Measurements from ENCODE around the gene RPS29. TPM values are rescaled to one million over a fixed set of nuclear protein-coding genes. Genes with fewer than 3 reads are reported as not detected.
"Not testable (repeated sequence)": the region's sequence is repeated elsewhere in the genome, so short reads cannot be mapped to it uniquely, and the experiment has no call there.

Gene RPS29
- polyA plus RNA-seq (ENCODE audit: insufficient read depth in 1 of 5, insufficient read length in 5 of 5, low replicate concordance in 1 of 5), result 1,000 to 10,000 TPM; 1,653 to 2,585 (median 1,859) TPM
- long read RNA-seq, donor 1, full-length matches to known transcripts, result 4,916 of 4,955 reads
- long read RNA-seq, donor 1, partial matches to known transcripts, result 39 of 4,955 reads
- long read RNA-seq, donor 1, other reads (novel, unspliced or antisense), result 0 of 4,955 reads
- long read RNA-seq, donor 2, full-length matches to known transcripts, result 1,605 of 1,605 reads
- long read RNA-seq, donor 2, partial matches to known transcripts, result 0 of 1,605 reads
- long read RNA-seq, donor 2, other reads (novel, unspliced or antisense), result 0 of 1,605 reads
- long read RNA-seq, donor 3, full-length matches to known transcripts, result 2,911 of 2,975 reads
- long read RNA-seq, donor 3, partial matches to known transcripts, result 58 of 2,975 reads
- long read RNA-seq, donor 3, other reads (novel, unspliced or antisense), result 6 of 2,975 reads
- long read RNA-seq, donor 4, full-length matches to known transcripts, result 2,394 of 2,409 reads
- long read RNA-seq, donor 4, partial matches to known transcripts, result 15 of 2,409 reads
- long read RNA-seq, donor 4, other reads (novel, unspliced or antisense), result 0 of 2,409 reads
- long read RNA-seq, donor 5, full-length matches to known transcripts, result 4,753 of 4,753 reads
- long read RNA-seq, donor 5, partial matches to known transcripts, result 0 of 4,753 reads
- long read RNA-seq, donor 5, other reads (novel, unspliced or antisense), result 0 of 4,753 reads
- long read RNA-seq, donor 6, full-length matches to known transcripts, result 3,514 of 3,528 reads
- long read RNA-seq, donor 6, partial matches to known transcripts, result 14 of 3,528 reads
- long read RNA-seq, donor 6, other reads (novel, unspliced or antisense), result 0 of 3,528 reads
- long read RNA-seq, donor 7, full-length matches to known transcripts, result 859 of 866 reads
- long read RNA-seq, donor 7, partial matches to known transcripts, result 7 of 866 reads
- long read RNA-seq, donor 7, other reads (novel, unspliced or antisense), result 0 of 866 reads
- long read RNA-seq, donor 8, full-length matches to known transcripts, result 1,479 of 1,503 reads
- long read RNA-seq, donor 8, partial matches to known transcripts, result 19 of 1,503 reads
- long read RNA-seq, donor 8, other reads (novel, unspliced or antisense), result 5 of 1,503 reads

- peak; percentile 98 to 99 for DNase-seq
Observed at GRCh38 chr14:49585803-49586672, at the start of gene RPS29. TSS of gene RPS29 (minus strand) at chr14:49586380. CDS start at chr14:49586346, 34 bp downstream.

GRCh38 chr14:49634547-49635334, 48.6 kb upstream of the RPS29 start, which contains the start of gene DNAAF2:
TSS of gene DNAAF2 (minus strand) at chr14:49635244. CDS start at chr14:49635149, 95 bp downstream.
- peak; percentile 72 to 78 for DNase-seq

DNA sequence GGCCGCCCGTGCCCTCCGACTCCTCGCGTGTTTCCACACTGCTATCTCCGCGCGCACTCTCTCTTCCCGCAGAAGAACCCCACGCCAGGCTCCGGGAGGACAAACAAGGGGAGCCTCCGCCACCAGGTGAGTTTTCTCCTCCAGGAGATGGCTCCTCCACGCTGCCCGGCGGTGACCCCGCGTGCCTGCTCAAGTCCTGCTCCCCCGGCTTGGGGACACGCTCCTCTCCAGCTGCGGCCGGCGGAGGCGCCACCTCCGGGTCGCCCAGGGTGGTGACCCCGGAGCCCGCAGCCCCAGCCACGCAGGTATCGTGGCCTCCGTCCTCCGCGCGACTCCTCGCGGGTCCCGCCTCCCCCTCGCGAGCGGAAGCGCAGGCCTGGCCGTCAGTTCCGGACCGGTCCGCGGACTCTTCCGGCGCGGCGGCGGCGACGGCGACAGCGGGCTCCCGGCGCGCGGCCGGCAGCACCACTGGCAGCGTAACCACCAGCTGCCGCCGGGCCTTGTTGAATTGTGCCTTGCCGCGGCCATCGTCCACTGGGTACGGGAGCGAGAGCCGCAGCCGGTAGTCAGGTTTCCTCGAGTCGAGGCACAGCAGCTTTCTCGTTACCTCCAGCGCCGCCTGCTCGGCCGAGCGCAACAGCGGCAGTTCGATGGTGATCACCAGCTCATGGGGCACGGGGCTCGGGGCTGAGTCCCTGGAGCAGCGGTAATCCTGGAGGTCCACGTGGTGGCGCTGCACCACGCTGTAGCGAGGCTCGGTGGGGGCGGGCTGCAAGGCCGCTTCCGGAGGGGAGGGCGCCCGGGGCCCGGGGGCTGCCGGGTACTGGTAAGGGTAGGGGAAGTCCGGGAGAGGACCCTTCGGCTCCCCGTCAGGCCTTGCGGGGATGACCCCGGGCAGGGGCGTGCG, 47.7 kb upstream of the RPS29 start:
- DNase-seq, result peak; percentile 95

- DNase-seq, result no peak
Observed at GRCh38 chr14:49623941-49624839, 38.0 kb upstream of the RPS29 start.

DNA sequence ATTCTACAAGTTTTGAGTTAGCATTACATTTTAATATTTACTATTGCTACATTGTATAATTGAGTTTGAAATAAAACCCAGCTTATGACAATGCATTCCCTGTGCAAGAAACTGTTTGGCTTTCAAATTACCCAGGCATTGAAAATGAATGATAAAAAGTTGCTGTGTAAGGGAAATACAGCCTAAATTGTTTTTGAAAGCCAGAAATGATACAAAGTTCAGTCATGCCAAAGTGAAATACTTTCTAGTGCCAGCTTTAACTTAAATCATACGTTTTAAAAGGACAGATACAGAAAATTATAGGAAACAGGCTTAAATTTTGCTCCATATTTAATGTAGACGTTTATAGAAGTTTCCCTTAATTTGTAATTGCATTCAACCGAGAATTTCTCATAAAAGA, 37.2 kb upstream of the RPS29 start:
- DNase-seq, result no peak

DNA sequence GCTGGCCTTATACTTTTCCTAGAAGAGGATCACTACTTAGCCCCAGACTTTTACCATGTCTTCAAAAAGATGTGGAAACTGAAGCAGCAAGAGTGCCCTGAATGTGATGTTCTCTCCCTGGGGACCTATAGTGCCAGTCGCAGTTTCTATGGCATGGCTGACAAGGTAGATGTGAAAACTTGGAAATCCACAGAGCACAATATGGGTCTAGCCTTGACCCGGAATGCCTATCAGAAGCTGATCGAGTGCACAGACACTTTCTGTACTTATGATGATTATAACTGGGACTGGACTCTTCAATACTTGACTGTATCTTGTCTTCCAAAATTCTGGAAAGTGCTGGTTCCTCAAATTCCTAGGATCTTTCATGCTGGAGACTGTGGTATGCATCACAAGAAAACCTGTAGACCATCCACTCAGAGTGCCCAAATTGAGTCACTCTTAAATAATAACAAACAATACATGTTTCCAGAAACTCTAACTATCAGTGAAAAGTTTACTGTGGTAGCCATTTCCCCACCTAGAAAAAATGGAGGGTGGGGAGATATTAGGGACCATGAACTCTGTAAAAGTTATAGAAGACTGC, 35.9 kb upstream of the RPS29 start:
- DNase-seq, result no peak

DNA sequence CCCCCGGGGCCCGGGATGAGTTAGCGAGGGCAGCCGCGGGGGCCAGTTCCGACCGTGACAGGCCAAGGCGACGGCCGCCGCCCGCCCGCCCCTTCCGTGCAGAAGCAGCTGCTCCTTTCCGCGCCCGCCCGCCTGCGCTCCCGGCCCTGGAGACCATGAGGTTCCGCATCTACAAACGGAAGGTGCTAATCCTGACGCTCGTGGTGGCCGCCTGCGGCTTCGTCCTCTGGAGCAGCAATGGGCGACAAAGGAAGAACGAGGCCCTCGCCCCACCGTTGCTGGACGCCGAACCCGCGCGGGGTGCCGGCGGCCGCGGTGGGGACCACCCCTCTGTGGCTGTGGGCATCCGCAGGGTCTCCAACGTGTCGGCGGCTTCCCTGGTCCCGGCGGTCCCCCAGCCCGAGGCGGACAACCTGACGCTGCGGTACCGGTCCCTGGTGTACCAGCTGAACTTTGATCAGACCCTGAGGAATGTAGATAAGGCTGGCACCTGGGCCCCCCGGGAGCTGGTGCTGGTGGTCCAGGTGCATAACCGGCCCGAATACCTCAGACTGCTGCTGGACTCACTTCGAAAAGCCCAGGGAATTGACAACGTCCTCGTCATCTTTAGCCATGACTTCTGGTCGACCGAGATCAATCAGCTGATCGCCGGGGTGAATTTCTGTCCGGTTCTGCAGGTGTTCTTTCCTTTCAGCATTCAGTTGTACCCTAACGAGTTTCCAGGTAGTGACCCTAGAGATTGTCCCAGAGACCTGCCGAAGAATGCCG, 35.1 kb upstream of the RPS29 start:
- DNase-seq, result peak in 1 of 2 donors; percentile 36

DNA sequence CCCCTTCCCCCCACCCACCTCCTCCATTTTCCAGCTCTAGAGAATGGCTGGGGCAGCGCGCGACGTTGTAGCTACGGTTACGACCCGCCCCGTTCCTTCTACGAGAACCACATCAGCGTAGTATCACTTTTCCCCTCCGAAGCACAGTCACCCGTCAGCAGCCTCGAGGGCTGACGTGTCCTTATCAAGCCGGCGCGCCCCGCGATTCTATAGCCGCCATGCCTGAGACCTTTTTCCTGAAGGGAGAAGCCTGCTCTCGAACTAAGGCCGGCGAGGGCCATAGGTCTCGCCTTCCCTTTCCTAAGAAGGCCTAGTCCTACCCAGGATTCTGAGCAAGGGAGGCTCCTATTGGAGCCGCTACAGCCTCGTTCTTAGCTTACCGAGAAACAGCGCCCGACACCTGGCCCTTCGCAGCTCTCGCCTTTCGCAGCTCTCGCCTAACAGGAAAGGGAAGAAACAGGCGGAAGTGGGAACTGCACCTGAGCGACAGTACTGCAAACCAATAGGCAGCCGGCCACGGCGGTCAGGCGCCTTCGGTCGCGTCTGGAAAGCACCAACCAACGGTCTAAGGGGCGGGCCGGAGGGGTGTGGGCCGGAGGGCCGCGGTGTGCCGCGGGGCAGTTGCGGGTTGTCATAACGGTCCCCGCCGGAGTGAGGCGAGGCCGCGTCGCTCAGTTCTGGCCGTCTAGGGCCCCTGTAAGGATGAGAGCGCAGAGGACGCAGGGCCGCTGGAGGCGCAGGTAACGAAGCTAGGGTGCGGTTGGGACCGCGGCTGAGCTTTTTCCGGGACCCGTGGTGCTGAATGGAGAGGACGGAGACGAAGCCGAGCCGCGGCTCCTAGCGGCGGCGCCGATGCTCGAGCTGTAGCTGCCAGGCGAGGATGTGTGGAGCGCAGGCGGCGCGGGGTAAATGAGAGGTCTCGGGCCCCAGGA, 34.3 kb upstream of the RPS29 start, which contains the start of the genes MGAT2 and RPL36AL:
TSS of gene MGAT2 (plus strand) at position 618 of the 932 bp plus-strand sequence. CDS start 470 bp downstream, outside the sequence.
TSS of gene RPL36AL (minus strand) at position 445 of the 932 bp plus-strand sequence. CDS start 1,522 bp downstream, outside the sequence.
- DNase-seq, result peak; percentile 98

DNA sequence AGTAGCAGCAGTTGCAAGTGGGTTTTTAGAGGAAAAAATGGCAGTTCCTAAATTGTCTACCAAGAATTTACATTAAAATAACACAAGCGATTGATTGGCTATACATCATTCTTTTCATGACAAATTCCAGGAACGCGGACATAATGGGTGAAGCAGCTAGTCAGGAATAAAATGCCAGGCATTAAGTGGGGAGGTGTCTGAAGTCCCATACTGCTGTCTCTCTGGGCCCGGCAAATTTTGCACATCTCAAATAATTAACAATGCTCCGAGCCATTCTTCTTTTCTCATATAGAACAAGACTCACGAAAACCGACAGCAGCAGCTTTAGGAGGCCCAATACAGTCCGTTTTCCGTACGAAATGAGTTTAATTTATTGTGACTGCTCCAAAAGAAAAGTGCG, 33.5 kb upstream of the RPS29 start:
- no peak for DNase-seq

DNA sequence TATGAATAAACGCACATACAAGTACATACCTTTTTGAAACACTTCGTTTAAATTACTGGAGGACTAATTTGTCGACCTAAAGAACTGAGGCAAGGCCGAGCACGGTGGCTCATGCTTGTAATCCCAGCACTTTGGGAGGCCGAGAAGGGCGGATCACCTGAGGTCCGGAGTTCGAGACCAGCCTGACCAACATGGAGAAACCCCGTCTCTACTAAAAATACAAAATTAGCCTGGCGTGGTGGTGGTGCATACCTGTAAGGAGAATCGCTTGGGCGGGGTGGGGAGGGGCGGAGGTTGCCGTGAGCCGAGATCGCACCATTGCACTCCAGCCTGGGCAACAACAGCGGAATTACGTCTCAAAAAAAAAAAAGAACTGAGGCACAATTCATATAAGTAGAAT, 33.1 kb upstream of the RPS29 start:
- DNase-seq, result not testable (repeated sequence)

DNA sequence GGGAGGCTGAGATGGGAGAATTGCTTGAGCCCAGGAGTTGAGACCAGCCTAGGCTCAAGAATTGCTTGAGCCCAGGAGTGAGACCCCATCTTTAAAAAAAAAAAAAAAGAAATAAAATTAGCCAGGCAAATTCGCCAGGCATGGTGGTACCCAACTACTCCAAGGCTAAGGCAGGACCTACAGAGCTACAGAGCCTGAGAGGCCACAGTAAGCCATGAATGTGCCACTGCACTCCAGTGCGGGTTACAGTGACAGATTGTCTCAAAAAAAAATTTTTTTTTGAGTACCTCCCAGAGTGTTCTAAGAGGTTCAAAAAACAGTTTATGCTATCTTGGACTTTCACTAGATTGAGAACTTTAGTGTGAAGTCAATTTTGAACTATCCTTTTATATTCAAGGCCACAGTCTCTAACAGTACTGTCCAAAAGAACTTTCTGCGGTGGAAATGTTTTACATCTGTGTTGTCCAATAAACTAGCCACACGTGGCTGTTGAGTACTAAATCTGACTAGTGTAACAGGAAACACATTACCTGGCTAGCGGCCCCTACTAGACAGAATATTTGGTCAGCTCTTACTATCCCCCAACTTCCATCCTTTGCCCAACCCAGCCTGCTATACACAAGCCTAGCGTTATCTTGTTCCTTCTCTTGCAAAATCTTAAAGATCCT, 31.8 kb upstream of the RPS29 start:
- no peak for DNase-seq

DNA sequence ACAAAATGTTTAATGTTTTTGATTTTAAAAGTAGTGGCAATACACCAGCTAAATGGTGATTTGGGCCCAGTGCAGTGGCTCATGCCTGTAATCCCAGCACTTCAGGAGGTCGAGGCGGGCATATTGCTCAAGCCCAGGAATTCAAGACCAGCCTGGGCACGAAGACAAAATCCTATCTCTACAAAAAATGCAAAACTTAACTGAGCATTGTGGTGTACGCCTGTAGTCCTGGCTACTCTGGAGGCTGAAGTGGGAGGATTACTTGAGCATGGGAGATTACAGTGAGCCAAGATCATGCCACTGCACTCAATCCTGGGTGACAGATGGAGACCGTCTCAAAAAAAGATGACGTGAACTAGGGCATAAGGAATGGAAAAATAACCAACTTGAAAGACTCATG, 29.6 kb upstream of the RPS29 start:
- DNase-seq, result no peak

- DNase-seq, result no peak
Observed at GRCh38 chr14:49614196-49614595, 28.0 kb upstream of the RPS29 start.

GRCh38 chr14:49612671-49613070, 26.5 kb upstream of the RPS29 start:
- no peak for DNase-seq

GRCh38 chr14:49612251-49612650, 26.1 kb upstream of the RPS29 start:
- no peak for DNase-seq

Data from right lung (tissue), 10 donors.